Loucy (cell line): ENCODE data around the gene TAS2R60.

ENCODE experiments used
- EZH2phosphoT487 ChIP-seq: fragments of 200-600 bp; IDR thresholded peaks from 2 replicates; pipeline ENCODE4 v1.6.1; 2018; ENCODE audit warnings: antibody characterized with exemption, mild to moderate bottlenecking, moderate library complexity, borderline replicate concordance
- TF ChIP-seq, protein P1 (sequence below): fragments of 200-600 bp; sonication (generic); conservative IDR thresholded peaks from 2 replicates; pipeline ENCODE4 v1.5.1; 2014; ENCODE audit warnings: mild to moderate bottlenecking, antibody characterized with exemption, low read length

DNA sequence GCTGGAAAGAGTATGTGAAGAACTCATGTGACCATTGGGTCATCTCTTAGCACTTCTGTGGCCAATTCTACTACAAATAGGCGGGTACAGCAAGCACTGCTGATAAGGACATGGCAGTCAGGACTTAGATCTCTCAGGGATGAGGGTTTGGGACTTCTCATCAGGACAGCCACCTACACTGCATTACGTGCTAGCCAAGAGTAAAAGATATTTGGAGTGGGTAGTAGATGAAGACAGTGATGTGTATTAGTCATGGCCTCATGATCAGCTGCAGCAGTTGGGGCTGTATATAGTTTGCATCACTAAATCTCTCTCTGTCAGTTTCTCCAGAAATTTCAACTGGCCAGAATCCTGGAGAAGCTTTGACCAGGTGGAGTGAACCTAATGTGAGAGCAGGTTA, 9.2 kb downstream of the TAS2R60 start:
- TF ChIP-seq, protein P1, sequence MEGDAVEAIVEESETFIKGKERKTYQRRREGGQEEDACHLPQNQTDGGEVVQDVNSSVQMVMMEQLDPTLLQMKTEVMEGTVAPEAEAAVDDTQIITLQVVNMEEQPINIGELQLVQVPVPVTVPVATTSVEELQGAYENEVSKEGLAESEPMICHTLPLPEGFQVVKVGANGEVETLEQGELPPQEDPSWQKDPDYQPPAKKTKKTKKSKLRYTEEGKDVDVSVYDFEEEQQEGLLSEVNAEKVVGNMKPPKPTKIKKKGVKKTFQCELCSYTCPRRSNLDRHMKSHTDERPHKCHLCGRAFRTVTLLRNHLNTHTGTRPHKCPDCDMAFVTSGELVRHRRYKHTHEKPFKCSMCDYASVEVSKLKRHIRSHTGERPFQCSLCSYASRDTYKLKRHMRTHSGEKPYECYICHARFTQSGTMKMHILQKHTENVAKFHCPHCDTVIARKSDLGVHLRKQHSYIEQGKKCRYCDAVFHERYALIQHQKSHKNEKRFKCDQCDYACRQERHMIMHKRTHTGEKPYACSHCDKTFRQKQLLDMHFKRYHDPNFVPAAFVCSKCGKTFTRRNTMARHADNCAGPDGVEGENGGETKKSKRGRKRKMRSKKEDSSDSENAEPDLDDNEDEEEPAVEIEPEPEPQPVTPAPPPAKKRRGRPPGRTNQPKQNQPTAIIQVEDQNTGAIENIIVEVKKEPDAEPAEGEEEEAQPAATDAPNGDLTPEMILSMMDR, result no peak
- no peak for TF ChIP-seq EZH2phosphoT487
